SK-N-MC (cell line): ENCODE data around the gene CKLF.

Experiments
- EZH2 ChIP-seq: fragments of 200-600 bp; sonication (generic); IDR thresholded peaks from one replicate; pipeline ENCODE4 v1.6.1; 2017; ENCODE audit warnings: antibody characterized with exemption
- POLR2AphosphoS5 ChIP-seq: IDR thresholded peaks from 2 replicates; pipeline ENCODE4 v1.6.1; 2012; ENCODE audit warnings: mild to moderate bottlenecking, low read depth, low read length, borderline replicate concordance

DNA sequence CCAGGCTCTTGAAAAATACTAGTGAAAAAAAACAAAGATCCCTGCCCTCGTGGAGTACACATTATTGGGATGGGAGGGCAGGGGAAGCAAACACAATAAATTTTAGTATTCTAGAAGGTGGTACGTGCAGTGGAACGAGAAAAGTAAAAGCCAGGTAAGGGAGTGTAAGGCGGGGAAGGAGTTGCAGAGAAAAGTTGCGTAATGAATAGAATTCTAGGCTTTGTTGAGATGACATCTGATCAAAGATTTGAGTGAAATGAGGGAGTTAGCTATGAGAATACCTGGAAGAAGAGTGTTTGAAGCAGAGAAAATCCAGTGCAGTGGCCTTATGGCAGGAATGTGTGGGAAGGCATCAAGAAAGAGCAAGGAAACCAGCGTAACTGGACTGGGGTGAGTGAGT lies 2.1 kb downstream of the CKLF start:
- no peak for TF ChIP-seq POLR2AphosphoS5
- TF ChIP-seq EZH2 = no peak
